ENCODE results near the gene RNLS. TPM values are rescaled to one million over a fixed set of nuclear protein-coding genes. Genes with fewer than 3 reads are reported as not detected.

Gene RNLS
- polyA plus RNA-seq, 3 donors from 2014 or later = 4.8 to 7.0 (median 6.4) TPM

DNA sequence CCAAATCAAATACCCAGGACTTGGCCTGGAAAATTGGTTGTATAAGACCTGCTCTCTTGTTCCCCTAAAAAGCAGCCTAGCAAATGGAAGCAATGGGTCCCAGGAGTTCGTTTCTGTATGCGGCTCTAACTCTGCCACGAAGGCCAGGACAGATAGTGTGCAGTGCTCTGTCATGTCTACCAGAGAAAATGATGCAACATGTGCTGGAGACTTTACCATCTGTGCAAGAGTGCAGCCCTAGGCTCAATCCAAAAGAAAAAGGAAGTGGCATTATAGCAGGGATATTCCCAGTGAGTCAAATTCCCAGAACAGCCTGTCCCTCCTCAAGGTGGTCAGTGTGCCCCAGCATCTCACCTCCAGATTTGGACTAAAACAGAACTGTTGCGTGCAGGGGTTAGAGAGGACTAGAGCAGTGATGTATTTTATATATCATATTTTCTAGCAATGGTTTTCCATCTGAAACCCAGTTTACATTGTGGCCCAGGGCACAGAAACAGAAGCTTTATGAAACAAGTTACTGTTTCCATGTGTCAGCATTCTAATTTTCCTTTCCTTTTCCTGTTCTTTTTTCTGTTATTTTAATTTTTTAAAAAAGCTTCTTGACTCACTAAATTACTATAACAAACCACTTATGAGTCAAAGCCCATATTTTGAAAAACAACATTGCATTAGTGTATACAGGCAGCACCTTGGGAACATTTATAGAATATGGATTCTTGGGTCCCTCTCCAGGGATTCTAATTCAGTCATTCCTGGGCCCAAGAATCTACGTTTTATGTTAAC, 311.2 kb downstream of the RNLS start:
- H3K27me3 Mint-ChIP-seq (ENCODE audit: low read depth in 3 of 3) = peaks cover 1 to 4% (median 1%) of the 10 kb centered on the region in 3 donors
- no peaks in the 10 kb centered on the region for H3K9me3 Mint-ChIP-seq
- no peaks in the 10 kb centered on the region for H3K36me3 Mint-ChIP-seq
- H3K4me3 Mint-ChIP-seq = peak overlapping the region; percentile 23 to 60 (median 47)
- DNase-seq = no peak
- H3K27ac Mint-ChIP-seq = peak overlapping the region; percentile 1 to 85 (median 70)
- H3K4me1 Mint-ChIP-seq = peaks cover 22 to 28% of the 10 kb centered on the region in 2 donors

- Mint-ChIP-seq H3K36me3 (no peaks in the 10 kb centered on the region), H3K27ac (peak overlapping the region; percentile 1 to 85 (median 70)), H3K4me1 (peaks cover 22 to 28% of the 10 kb centered on the region in 2 donors), H3K4me3 (peak overlapping the region; percentile 30 to 60 (median 47)), H3K9me3 (no peaks in the 10 kb centered on the region), H3K27me3 (ENCODE audit: low read depth in 3 of 3) (peaks cover 1 to 8% (median 1%) of the 10 kb centered on the region in 3 donors)
- peak; percentile 55 to 64 (median 59) for DNase-seq
Measured at GRCh38 chr10:88270871-88271713, 312.0 kb downstream of the RNLS start.

DNA sequence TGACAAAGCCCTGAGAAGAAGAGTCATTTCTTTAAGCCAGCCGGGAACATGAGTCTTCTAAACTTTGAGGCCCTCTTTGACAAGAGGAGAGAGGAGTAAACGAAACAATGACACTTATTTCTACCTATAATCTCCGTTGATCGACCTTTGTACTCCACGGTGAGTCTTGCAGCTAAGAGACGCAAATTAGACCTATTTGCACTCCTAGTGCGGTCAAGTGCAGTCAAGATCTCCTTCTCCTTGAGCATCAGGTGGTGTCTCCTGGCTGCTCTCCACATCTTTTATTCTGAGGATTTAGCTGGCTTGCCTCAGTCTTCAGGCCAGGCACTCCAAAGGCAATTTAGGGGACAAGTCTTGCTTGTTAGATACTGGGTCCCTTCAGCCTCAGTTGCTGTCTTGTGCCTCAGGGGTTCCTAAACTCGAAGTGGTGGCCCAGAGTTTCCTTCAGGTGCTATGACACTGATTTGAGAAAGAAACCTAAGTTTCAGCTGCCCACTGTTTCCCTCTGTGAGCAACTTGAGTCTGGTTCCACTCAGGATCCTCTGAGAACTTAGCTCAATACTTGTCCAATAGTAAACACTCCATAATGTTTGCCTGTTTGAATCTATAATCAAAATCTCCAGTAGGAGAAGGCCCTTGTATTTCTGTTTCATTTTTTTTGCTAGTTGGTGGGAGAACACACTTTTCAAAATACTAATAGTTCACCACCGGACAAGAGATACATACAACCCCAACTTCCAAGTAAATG, 312.9 kb downstream of the RNLS start:
- no peaks in the 10 kb centered on the region for H3K36me3 Mint-ChIP-seq
- peaks cover 22 to 28% of the 10 kb centered on the region in 2 donors for H3K4me1 Mint-ChIP-seq
- no peaks in the 10 kb centered on the region for H3K9me3 Mint-ChIP-seq
- DNase-seq = no peak
- H3K27me3 Mint-ChIP-seq (ENCODE audit: low read depth in 3 of 3) = peaks cover 1 to 8% (median 1%) of the 10 kb centered on the region in 3 donors
- no peak overlapping the region for H3K27ac Mint-ChIP-seq
- H3K4me3 Mint-ChIP-seq = peak overlapping the region in 1 of 5 donors; percentile 60

DNA sequence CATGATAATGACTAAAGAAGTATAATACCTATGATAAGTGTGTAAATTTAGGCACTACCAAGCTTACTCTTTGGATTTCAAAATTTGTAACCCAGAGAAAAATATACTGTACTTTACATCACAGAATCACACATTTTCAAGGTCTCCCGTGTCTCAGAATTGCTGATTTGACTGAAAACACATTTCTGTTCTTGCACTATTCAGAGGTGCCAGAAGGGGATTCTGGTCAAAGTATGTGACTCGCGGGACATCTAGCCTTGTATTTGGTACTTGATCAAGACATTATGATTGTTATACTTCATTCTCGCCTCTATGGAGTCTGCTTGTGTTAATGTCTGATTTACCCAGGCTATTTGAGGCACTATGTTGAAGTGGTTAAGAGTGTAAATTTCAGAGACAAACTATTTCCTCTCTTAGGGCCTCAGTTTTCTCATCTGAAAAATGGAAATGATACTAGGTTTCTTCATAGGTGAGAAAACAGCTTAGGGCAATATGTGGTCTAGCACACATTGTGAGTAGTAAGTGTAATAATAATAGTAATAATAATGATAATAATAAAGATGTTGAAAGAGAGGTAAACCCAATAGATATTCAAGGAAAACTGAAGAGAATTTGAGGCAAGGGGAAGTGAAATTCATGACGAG, 320.4 kb downstream of the RNLS start:
- DNase-seq = no peak
- Mint-ChIP-seq H3K27ac (no peak overlapping the region), H3K36me3 (no peaks in the 10 kb centered on the region), H3K27me3 (ENCODE audit: low read depth in 3 of 3) (peaks cover under 1 to 5% (median 5%) of the 10 kb centered on the region in 3 donors), H3K4me3 (no peak overlapping the region), H3K4me1 (no peaks in the 10 kb centered on the region), H3K9me3 (no peaks in the 10 kb centered on the region)

DNA sequence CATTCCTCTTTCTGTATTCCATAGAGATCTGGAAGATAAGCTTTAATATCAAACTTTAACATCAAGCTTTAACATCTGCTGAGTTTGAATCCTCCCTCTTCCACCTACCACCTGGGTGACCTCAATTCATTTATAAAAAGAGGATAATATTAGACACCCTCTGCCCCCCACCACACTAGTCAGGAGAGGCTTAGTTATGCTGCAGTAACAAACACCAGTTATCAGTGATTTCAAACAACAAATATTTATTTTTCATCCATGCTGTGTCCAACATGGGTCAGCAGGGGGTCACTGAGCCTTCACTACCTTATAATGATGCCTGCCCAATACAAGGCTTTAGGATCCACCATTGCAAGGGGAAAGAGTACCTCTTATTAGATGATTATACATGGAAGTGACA, 322.0 kb downstream of the RNLS start:
- no peaks in the 10 kb centered on the region for H3K9me3 Mint-ChIP-seq

GRCh38 chr10:88260329-88261051, 322.6 kb downstream of the RNLS start:
- Mint-ChIP-seq H3K4me1 (no peaks in the 10 kb centered on the region), H3K36me3 (no peaks in the 10 kb centered on the region), H3K9me3 (no peaks in the 10 kb centered on the region), H3K4me3 (no peak overlapping the region), H3K27me3 (ENCODE audit: low read depth in 3 of 3) (peaks cover 0 to 5% (median 0%) of the 10 kb centered on the region in 3 donors), H3K27ac (no peak overlapping the region)
- DNase-seq = no peak

More for the DNA sequence above, 322.0 kb downstream of the RNLS start:
- DNase-seq = no peak
- Mint-ChIP-seq H3K27me3 (ENCODE audit: low read depth in 3 of 3) (peaks cover 0 to 5% (median 0%) of the 10 kb centered on the region in 3 donors), H3K27ac (no peak overlapping the region), H3K36me3 (no peaks in the 10 kb centered on the region), H3K4me3 (no peak overlapping the region), H3K4me1 (no peaks in the 10 kb centered on the region)

GRCh38 chr10:88259381-88259780, 323.7 kb downstream of the RNLS start:
- DNase-seq = no peak
- Mint-ChIP-seq H3K27me3 (ENCODE audit: low read depth in 3 of 3) (peaks cover 0 to 5% (median 0%) of the 10 kb centered on the region in 3 donors), H3K36me3 (no peaks in the 10 kb centered on the region), H3K4me3 (no peak overlapping the region), H3K4me1 (no peaks in the 10 kb centered on the region), H3K27ac (no peak overlapping the region), H3K9me3 (no peaks in the 10 kb centered on the region)

DNA sequence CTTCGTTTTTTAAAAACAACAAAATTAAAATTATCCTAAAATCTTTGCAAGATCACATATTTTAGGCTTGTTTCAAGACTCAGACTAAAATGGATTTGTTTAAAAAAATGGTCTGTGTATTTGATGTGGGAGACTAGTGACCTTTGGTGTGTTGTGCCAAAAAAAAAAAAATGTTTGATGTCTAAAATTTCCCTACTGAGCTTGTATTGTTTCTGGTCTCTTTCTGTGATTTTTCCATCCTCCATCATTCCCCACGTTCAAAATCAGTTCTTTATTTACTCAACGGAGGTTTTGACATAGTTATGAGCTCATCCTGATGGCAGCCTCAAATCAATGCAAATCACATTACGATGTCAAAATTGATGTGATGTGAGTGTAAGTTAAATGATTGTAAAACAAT, 326.2 kb downstream of the RNLS start:
- H3K36me3 Mint-ChIP-seq = no peaks in the 10 kb centered on the region
- no peak for DNase-seq
- no peaks in the 10 kb centered on the region for H3K4me1 Mint-ChIP-seq
- no peak overlapping the region for H3K4me3 Mint-ChIP-seq
- H3K27ac Mint-ChIP-seq = no peak overlapping the region
- peaks cover 0 to 4% (median 0%) of the 10 kb centered on the region in 3 donors for H3K27me3 Mint-ChIP-seq (ENCODE audit: low read depth in 3 of 3)
- no peaks in the 10 kb centered on the region for H3K9me3 Mint-ChIP-seq

GRCh38 chr10:88256013-88256680, 327.0 kb downstream of the RNLS start:
- no peaks in the 10 kb centered on the region for H3K36me3 Mint-ChIP-seq
- no peak overlapping the region for H3K27ac Mint-ChIP-seq
- no peak for DNase-seq
- H3K4me3 Mint-ChIP-seq = no peak overlapping the region
- H3K4me1 Mint-ChIP-seq = no peaks in the 10 kb centered on the region
- no peaks in the 10 kb centered on the region for H3K27me3 Mint-ChIP-seq (ENCODE audit: low read depth in 3 of 3)
- H3K9me3 Mint-ChIP-seq = no peaks in the 10 kb centered on the region

DNA sequence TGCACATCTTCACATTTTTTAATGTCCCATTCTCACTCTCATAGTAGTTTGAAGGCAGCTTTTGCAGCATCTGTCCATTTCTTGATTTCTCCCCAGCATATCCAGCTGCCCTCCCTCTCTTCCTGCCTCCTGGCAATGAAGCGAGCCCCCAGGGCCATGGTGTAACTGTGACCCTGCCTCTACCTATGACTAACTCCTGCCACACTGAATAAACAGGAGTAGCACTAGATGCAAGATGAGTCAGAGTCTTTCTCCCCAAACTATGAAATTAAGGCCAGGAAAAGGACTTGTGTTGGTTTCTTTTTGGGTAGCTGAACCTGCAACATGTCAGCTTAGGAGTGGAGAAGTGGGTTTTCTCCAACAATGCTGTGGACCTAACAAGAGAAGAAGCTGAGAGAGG, 329.0 kb downstream of the RNLS start:
- no peak for DNase-seq
- no peak overlapping the region for H3K27ac Mint-ChIP-seq
- no peak overlapping the region for H3K4me3 Mint-ChIP-seq
- H3K27me3 Mint-ChIP-seq (ENCODE audit: low read depth in 3 of 3) = no peaks in the 10 kb centered on the region
- H3K9me3 Mint-ChIP-seq = no peaks in the 10 kb centered on the region
- H3K36me3 Mint-ChIP-seq = no peaks in the 10 kb centered on the region
- H3K4me1 Mint-ChIP-seq = no peaks in the 10 kb centered on the region

DNA sequence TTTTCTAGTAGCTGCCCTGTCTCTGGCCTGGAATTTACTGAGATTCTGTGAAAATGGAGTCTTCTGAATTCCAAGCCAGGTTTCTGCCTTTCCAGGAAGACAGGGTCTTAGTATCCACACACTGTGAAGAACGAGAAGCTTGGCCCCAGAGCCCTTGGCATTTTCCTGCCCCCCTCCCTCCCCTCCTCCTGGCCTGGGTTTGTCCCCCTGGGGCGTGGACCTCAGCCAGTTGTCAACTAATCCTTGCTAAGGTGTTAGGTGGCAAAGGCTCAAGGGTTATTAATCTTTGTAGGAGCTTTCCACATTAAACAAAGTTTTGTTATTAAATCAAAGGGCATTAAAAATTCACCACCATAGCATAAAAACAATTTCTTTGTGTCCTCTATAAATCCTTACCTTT, 329.5 kb downstream of the RNLS start:
- H3K27me3 Mint-ChIP-seq (ENCODE audit: low read depth in 3 of 3) = no peaks in the 10 kb centered on the region
- H3K27ac Mint-ChIP-seq = no peak overlapping the region
- no peak overlapping the region for H3K4me3 Mint-ChIP-seq
- no peak for DNase-seq
- no peaks in the 10 kb centered on the region for H3K36me3 Mint-ChIP-seq
- H3K4me1 Mint-ChIP-seq = no peaks in the 10 kb centered on the region
- H3K9me3 Mint-ChIP-seq = no peaks in the 10 kb centered on the region

GRCh38 chr10:88253128-88253527, 330.0 kb downstream of the RNLS start:
- no peaks in the 10 kb centered on the region for H3K9me3 Mint-ChIP-seq
- no peak for DNase-seq
- H3K27me3 Mint-ChIP-seq (ENCODE audit: low read depth in 3 of 3) = no peaks in the 10 kb centered on the region
- no peak overlapping the region for H3K27ac Mint-ChIP-seq
- H3K4me3 Mint-ChIP-seq = no peak overlapping the region
- no peaks in the 10 kb centered on the region for H3K4me1 Mint-ChIP-seq
- H3K36me3 Mint-ChIP-seq = no peaks in the 10 kb centered on the region
